HG02642 (cell line): ENCODE results near the gene ARHGEF9.

Experiments used
- ATAC-seq: cut with Tn5 transposase; IDR thresholded peaks from one replicate; pipeline ENCODE4 v1.9.1; 2021; ENCODE audit warnings: mild to moderate bottlenecking; ENCODE audit not compliant: unreplicated experiment, poor library complexity

ARHGEF9 gene

DNA sequence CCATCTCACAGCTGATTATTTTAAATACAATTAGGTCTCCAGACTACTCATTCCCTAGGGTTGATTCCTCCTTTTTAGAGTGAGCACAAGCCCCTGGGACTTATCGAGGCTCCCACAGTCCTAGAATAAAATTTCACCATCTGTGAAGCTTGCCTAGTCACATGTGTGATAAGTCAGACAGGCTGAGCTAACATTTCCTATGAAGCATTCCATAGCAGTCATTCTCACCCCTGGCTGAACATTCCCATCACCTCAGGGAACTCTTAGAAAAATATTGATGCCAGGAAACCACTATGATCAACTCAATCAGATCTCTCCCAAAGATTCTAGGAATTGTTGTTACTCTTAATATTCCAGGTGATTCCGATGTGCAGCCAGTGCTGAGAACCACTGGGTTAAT is 37.7 kb downstream of the ARHGEF9 start:
- no peak for ATAC-seq

GRCh38 chrX:63746715-63747114 is 38.3 kb downstream of the ARHGEF9 start:
- ATAC-seq, result no peak

DNA sequence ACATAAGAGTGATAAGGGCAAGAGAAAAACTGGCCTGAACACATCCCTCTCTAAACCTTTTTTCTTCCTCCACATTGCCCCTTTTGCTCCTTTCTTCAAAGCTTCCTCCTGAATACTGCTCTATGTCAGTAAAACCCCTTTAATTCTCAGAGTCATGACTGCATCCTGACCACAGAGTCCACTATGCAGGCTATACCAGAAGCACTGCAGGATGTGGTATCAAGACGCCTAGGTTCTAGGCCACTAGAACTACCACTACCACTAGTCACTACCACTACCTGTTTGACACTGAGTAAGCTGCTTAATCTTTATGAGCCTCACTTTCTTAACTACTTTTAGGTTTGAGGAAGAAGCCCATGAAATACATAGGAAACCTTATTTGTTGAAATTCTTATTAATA is 38.7 kb downstream of the ARHGEF9 start:
- peak; percentile 70 for ATAC-seq

- ATAC-seq, result no peak
These were observed 40.1 kb downstream of the ARHGEF9 start for GRCh38 chrX:63744850-63745394.

- no peak for ATAC-seq
These were observed 41.4 kb downstream of the ARHGEF9 start for GRCh38 chrX:63743596-63743995.

GRCh38 chrX:63740382-63740781 is 44.6 kb downstream of the ARHGEF9 start:
- peak; percentile 69 for ATAC-seq

GRCh38 chrX:63739885-63740284 is 45.1 kb downstream of the ARHGEF9 start:
- ATAC-seq, result no peak

DNA sequence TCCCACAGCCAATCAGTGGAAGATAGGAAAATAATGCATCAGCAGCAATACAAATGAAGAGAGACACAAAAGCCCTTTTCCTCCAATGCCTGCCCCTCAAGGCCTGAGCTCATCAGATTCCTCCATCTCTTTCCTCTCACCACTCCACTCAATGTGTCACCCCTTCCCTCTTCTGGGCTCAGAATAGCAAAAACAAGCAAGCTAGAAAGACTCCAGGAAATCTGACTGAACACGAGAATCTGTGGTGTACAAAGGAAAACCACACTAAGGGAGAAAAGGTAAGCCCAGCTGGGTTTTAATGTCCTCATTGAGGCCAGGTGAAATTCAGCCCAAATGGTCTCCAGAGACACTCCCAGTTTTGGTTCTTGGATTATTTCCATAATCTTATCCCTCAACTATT is 46.3 kb downstream of the ARHGEF9 start:
- no peak for ATAC-seq

DNA sequence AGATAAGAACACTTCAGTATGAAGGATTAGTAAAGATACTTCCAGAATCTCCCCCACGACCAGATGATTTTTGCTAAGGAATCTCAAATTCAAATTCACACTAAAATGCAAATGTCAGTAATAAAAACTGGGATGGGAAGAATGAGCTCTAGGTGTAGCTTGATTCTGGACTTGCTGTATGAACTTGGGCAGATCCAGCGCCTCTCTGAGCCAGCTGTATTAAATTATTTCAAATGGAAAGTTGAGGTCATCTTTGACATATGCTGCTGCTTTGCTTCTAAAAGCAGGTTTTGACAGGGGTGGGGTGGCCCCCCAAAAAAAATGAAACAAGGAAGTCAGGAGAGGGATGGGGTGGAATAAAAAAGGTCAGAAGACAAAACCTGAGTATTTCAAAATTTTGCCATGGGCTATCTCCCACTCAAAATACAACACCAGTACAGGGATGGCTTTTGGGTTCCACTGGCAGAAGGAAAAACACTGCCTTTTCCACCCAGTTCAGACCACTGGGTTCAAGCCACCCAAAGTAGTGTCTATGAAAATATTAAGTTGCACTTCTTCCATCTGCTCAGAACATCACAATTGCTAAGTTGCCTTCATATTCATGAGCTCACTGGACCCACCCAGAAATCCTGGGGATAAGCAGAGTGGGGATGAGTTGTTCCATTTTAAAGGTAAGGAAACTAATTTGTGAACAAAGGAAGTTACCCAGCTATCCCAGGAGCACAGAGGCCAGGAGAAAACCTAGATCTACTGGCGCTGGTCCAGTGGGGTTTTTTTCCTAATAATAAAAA is 47.7 kb downstream of the ARHGEF9 start:
- ATAC-seq, result no peak

- ATAC-seq, result no peak
These were observed 49.1 kb downstream of the ARHGEF9 start for GRCh38 chrX:63735882-63736281.

GRCh38 chrX:63720293-63720692 is 64.7 kb downstream of the ARHGEF9 start:
- no peak for ATAC-seq

GRCh38 chrX:63719633-63720032 is 65.4 kb downstream of the ARHGEF9 start:
- no peak for ATAC-seq

- ATAC-seq, result peak; percentile 79
These were observed 66.9 kb downstream of the ARHGEF9 start for GRCh38 chrX:63718010-63718694.

DNA sequence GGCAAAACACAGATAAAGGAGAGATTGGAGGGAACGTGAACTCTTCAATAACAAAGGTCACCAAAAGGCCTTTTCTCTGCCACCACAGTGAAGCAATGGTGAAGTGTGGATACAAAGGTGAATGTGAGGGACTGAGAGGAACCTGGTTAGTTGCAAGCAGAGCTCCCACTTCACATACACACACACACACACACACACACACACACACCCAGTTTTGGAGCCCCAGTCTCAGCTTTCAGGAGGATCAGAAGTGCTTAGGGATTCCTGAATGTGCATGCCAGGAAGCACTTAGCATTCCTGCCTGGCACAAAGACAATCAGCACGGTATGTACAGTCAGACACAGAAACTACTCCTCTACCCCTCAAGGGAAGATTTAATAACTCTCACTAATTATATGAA is 71.5 kb downstream of the ARHGEF9 start:
- no peak for ATAC-seq

DNA sequence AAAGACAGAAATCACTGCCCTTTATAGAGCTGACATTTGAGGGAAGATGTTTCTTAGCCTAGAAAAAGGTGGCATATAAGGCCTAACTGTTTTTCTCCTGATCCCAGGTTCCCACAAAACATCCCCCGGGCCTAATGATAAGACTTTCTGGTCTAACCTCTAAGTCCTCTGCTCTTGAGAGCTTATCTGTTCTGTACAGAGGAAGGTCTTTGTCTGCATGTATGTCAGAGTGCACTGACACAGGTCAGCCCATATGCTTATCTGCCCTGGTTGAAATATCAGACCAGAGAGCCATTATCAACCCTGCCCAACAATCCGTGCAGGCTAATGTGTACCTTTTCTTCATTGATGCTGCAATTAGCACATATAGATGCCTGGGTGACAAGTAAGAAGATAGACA is 76.2 kb downstream of the ARHGEF9 start:
- no peak for ATAC-seq

DNA sequence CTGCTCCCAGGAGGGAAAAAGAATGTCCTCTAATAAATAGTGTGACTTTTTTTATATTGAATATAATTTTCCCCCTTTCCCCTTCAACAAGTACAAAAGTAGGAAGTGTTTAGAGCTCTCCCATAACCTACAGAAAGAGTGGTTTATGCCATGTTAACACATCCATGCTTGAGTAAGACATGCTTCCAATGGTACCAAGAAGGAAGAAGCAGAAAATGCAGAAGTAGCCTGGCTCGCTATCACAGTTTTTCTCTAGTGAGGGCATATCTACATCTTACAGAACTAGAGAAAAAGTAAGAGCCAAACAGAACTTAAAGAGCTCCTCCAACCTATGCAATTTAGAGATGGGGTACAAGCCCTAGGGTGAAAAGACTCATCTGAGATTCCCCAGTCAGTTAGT is 82.5 kb downstream of the ARHGEF9 start:
- ATAC-seq, result no peak

- ATAC-seq, result peak; percentile 55
These were observed 97.9 kb downstream of the ARHGEF9 start for GRCh38 chrX:63686878-63687714.

- ATAC-seq, result no peak
These were observed 104.6 kb downstream of the ARHGEF9 start for GRCh38 chrX:63680423-63680822.

DNA sequence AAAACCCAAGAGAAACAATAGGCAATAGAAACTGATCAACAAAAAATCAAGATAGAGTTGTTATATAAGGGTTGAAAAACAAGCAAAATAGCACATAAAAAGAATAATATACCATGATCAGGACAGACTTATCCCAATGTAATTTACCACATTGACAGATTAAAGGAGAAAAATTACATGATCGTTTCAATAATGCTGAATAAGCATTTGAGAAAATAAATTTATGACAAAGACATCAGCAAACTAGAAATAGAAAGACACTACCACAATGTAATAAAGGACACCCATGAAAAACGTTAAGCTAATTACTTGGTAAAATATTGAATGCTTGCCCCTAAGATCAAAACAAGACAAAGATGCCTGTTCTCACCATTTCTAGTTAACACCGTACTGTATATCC is 105.6 kb downstream of the ARHGEF9 start:
- no peak for ATAC-seq

DNA sequence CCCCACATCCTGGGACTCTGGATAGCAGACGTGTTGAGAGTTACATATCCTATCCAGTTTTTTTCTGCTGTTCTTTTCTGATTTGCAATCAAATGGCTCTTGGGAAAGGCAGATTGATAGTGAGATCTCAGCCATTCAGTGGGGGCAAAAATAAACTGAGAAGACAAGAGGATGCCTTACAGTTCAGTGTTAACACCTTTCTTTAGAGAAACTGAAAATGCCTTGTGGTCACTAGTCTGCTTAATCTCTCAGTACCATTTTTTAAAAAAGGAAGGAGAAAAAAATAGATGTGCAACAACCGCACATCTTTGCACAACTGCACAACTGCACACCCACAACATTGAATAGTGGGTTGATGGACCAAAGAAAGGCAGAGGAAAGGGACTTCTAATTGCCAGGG is 109.3 kb downstream of the ARHGEF9 start:
- ATAC-seq, result no peak

DNA sequence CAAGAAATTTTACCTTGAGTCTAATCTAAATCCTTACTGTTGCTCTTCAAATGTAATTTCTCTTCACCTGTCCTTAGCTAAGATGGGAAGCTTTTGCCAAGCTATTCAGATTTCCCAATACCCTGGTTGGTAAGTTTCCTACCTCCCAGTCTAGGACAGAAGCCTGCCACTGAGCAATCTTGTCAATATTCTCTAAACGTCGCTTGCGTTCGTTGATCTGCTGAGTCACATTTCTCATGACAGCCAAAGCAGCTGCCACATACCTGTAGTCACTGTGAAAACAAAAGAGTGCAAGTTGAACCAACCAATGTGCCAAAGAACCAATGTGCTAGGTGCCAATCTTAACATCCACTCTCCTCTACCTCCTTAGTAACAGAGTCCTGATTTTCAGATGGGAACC is 111.1 kb downstream of the ARHGEF9 start:
- no peak for ATAC-seq
